Neuronal stem cell (in vitro differentiated cells): Measurements from ENCODE around the gene PDGFD.

Experiments
- DNase-seq: peaks from one replicate; pipeline ENCODE4 v3.0.0-alpha.2; 2013; ENCODE audit warnings: low spot score
- H2AFZ ChIP-seq: one replicate; pipeline ENCODE4 v1.6.1; 2013; ENCODE audit warnings: mild to moderate bottlenecking, low read length, inconsistent platforms
- H2AK5ac ChIP-seq: 2 replicates; pipeline ENCODE4 v1.6.1; 2013; ENCODE audit warnings: low read depth, mild to moderate bottlenecking, inconsistent platforms, low read length, moderate library complexity, mixed read lengths
- H2BK120ac ChIP-seq: 2 replicates; pipeline ENCODE4 v1.6.1; 2013; ENCODE audit warnings: low read depth, mild to moderate bottlenecking, inconsistent platforms, low read length, moderate library complexity, mixed read lengths
- H2BK12ac ChIP-seq: one replicate; pipeline ENCODE4 v1.6.1; 2013; ENCODE audit warnings: low read length, inconsistent platforms
- H2BK15ac ChIP-seq: 2 replicates; pipeline ENCODE4 v1.6.1; 2013; ENCODE audit warnings: mild to moderate bottlenecking, low read length, inconsistent platforms, mixed read lengths
- H2BK5ac ChIP-seq: one replicate; pipeline ENCODE4 v1.6.1; 2013; ENCODE audit warnings: inconsistent platforms, mild to moderate bottlenecking, low read length, moderate library complexity
- H3K14ac ChIP-seq: one replicate; pipeline ENCODE4 v1.6.1; 2013; ENCODE audit warnings: low read length, inconsistent platforms
- H3K18ac ChIP-seq: 2 replicates; pipeline ENCODE4 v1.6.1; 2013; ENCODE audit warnings: low read length, inconsistent platforms
- H3K23ac ChIP-seq: 2 replicates; pipeline ENCODE4 v1.6.1; 2013; ENCODE audit warnings: low read depth, mild to moderate bottlenecking, mixed read lengths, low read length, inconsistent platforms; ENCODE audit not compliant: poor library complexity
- H3K27ac ChIP-seq: replicated peaks from 3 replicates; pipeline ENCODE4 v1.5.1; 2013; ENCODE audit warnings: low read length, inconsistent platforms
- H3K27me3 ChIP-seq, 3 experiments: 2 replicates each; pipeline ENCODE4 v1.6.1; 2013; ENCODE audit warnings: low read length in 3 of 3, mild to moderate bottlenecking in 2 of 3, inconsistent platforms in 1 of 3, low read depth in 1 of 3, mixed read lengths in 1 of 3, moderate library complexity in 1 of 3; ENCODE audit not compliant: control insufficient read depth in 3 of 3, insufficient read depth in 3 of 3
- H3K36me3 ChIP-seq, 2 donors: replicated peaks in 1 of 2; 2 replicates each; pipeline ENCODE4 v1.6.1; 2013; ENCODE audit warnings: low read length in 2 of 2; ENCODE audit not compliant: control insufficient read depth in 2 of 2, insufficient read depth in 2 of 2
- H3K4ac ChIP-seq: 2 replicates; pipeline ENCODE4 v1.6.1; 2013; ENCODE audit warnings: inconsistent platforms, mild to moderate bottlenecking, low read length, moderate library complexity
- H3K4me1 ChIP-seq, 2 donors: 1 replicate in 1 of 2; 2 replicates in 1 of 2; pipeline ENCODE4 v1.6.1; 2013; ENCODE audit warnings: low read length in 2 of 2, low read depth in 1 of 2; ENCODE audit not compliant: control insufficient read depth in 2 of 2, insufficient read depth in 1 of 2
- H3K4me2 ChIP-seq: one replicate; pipeline ENCODE4 v1.6.1; 2013; ENCODE audit warnings: mild to moderate bottlenecking, low read length, inconsistent platforms; ENCODE audit not compliant: insufficient read depth, poor library complexity, severe bottlenecking
- H3K4me3 ChIP-seq, 2 donors: 2 replicates each; pipeline ENCODE4 v1.5.1; 2013; ENCODE audit warnings: low read length in 2 of 2, mild to moderate bottlenecking in 2 of 2, inconsistent platforms in 1 of 2, moderate library complexity in 1 of 2
- H3K79me1 ChIP-seq: one replicate; pipeline ENCODE4 v1.6.1; 2013; ENCODE audit warnings: low read depth, mild to moderate bottlenecking, inconsistent platforms, low read length, moderate library complexity
- H3K9ac ChIP-seq: one replicate; pipeline ENCODE4 v1.6.1; 2013; ENCODE audit warnings: mild to moderate bottlenecking, low read depth, low read length, inconsistent platforms; ENCODE audit not compliant: poor library complexity
- H3K9me3 ChIP-seq, 2 donors: replicated peaks in 1 of 2; 2 replicates each; pipeline versions ENCODE3 to v1.6.1; 2013; ENCODE audit warnings: low read length in 2 of 2, mild to moderate bottlenecking in 2 of 2, inconsistent platforms in 1 of 2, low read depth in 1 of 2, mixed read lengths in 1 of 2, moderate library complexity in 1 of 2; ENCODE audit not compliant: control insufficient read depth in 2 of 2, insufficient read depth in 1 of 2
- H4K8ac ChIP-seq: one replicate; pipeline ENCODE4 v1.6.1; 2013; ENCODE audit warnings: low read depth, mild to moderate bottlenecking, inconsistent platforms, low read length, moderate library complexity
- H4K91ac ChIP-seq: one replicate; pipeline ENCODE4 v1.6.1; 2013; ENCODE audit warnings: low read length, low read depth, mild to moderate bottlenecking, inconsistent platforms; ENCODE audit not compliant: poor library complexity
- WGBS, 2 donors: extraction: QIAGEN DNeasy Blood & Tissue Kit; methylation state at CpG; one replicate each; pipeline ENCODE4 v1.1.7; 2013; ENCODE audit warnings: missing lambda C conversion rate in 2 of 2, mixed read lengths in 1 of 2; ENCODE audit not compliant: insufficient read length in 2 of 2, insufficient replicate concordance in 1 of 2; ENCODE audit errors: extremely low coverage in 2 of 2; 5-methylcytosine and 5-hydroxymethylcytosine counted together

Gene PDGFD

DNA sequence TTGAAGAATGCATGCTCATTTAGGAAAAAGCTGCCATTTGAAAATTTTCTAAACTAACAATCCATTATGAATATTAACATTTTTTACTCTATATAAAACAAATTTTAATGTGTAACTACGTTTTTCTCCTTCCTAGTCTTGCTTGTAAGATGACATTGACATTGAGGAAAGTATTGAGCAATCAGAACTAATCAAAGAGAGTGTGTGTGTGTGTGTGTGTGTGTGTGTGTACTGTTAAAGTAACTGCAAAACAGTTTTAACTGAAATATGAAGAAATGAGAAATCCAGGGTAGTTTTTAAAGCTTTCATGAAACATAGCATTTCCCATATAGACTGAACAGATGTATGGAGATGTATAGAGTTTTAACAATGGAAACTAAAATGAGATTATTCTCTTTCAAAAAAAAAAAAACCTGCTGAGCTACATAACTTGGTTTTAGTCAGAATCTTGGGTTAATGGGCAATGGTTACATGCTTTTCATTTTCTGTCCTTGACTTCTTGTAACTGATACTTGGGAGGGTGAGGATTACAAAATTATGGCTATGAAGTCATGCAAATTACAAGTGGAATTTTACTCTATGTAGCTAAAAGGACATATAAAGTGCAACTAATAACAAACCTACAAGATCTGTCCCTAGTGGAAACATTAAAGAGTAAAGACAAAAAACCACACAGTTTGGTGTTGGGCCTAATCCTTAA, 2.0 kb downstream of the PDGFD start:
- H3K27me3 ChIP-seq = no peaks in the 10 kb centered on the region
- no peak overlapping the region for H3K14ac ChIP-seq
- no peaks in the 10 kb centered on the region for H3K36me3 ChIP-seq
- H2BK5ac ChIP-seq = no peak overlapping the region
- H3K4me3 ChIP-seq = no peak overlapping the region
- DNase-seq = no peak
- no peak overlapping the region for H3K4me2 ChIP-seq
- no peak overlapping the region for H3K18ac ChIP-seq
- no CpG with 5 or more reads among the region's 1 CpG for WGBS, 2 donors
- H3K4me1 ChIP-seq = peaks cover 5 to 7% of the 10 kb centered on the region in 2 donors
- no peak overlapping the region for H4K91ac ChIP-seq
- no peak overlapping the region for H2AFZ ChIP-seq
- H3K9ac ChIP-seq = no peak overlapping the region
- H3K9me3 ChIP-seq = no peaks in the 10 kb centered on the region
- H4K8ac ChIP-seq = no peak overlapping the region
- H2BK15ac ChIP-seq = no peak overlapping the region
- H3K27ac ChIP-seq = no peak overlapping the region
- no peak overlapping the region for H2BK12ac ChIP-seq
- H3K4ac ChIP-seq = no peak overlapping the region
- no peak overlapping the region for H3K23ac ChIP-seq
- H2AK5ac ChIP-seq = no peak overlapping the region
- no peak overlapping the region for H2BK120ac ChIP-seq
- no peaks in the 10 kb centered on the region for H3K79me1 ChIP-seq

DNA sequence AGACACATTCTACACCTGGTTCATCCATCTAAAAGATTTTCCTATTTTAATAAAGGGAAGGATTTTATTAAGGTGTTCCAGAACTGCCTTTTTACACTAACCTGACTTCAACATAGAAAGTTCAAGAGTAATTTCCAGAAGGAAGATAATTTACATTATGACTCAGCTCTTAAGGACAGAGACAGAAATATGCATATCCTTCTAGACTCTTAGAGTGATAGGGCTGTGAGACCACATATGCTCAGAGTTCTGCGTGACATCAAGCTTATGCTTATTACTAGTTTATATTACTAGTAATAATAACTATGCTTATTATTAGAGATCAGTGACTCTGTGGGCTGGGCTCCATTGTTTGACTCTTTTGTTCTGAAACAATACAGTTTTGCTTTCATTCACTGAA, 4.6 kb downstream of the PDGFD start:
- no peak overlapping the region for H3K4me2 ChIP-seq
- H3K4me3 ChIP-seq = no peak overlapping the region
- no peaks in the 10 kb centered on the region for H3K9me3 ChIP-seq
- no peak overlapping the region for H3K9ac ChIP-seq
- no peak overlapping the region for H2BK12ac ChIP-seq
- no peak for DNase-seq
- H2BK15ac ChIP-seq = no peak overlapping the region
- no peak overlapping the region for H2AFZ ChIP-seq
- peaks cover 2 to 7% of the 10 kb centered on the region in 2 donors for H3K4me1 ChIP-seq
- no peak overlapping the region for H2BK5ac ChIP-seq
- H3K27me3 ChIP-seq = no peaks in the 10 kb centered on the region
- H3K4ac ChIP-seq = no peak overlapping the region
- H4K8ac ChIP-seq = no peak overlapping the region
- no peak overlapping the region for H2BK120ac ChIP-seq
- H3K14ac ChIP-seq = no peak overlapping the region
- no peak overlapping the region for H3K27ac ChIP-seq
- no peak overlapping the region for H4K91ac ChIP-seq
- no peaks in the 10 kb centered on the region for H3K79me1 ChIP-seq
- H3K23ac ChIP-seq = no peak overlapping the region
- H3K18ac ChIP-seq = no peak overlapping the region
- H3K36me3 ChIP-seq = no peaks in the 10 kb centered on the region
- WGBS, 2 donors = no CpG with 5 or more reads among the region's 1 CpG
- no peak overlapping the region for H2AK5ac ChIP-seq

DNA sequence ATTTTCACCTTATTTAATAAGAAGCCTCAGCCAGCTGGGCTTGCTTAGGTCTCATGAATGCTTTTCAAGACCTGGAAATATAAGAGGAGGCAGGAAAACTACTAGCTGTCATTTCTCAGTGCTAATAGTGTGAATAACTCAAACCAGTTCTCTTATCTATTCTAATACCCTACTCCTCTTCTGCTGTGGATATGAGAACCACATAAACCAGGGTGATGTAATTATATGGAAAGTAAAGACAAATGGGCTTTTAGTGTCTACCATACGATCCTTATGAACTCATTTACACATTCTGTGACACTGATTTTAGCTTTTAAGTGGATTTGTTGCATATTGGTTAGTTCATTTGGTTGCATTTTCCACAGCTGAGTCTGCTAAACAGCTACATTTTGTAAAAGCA, 8.6 kb downstream of the PDGFD start:
- DNase-seq = no peak
- no peak overlapping the region for H2BK120ac ChIP-seq
- H3K4me2 ChIP-seq = no peak overlapping the region
- H3K4ac ChIP-seq = no peak overlapping the region
- H3K23ac ChIP-seq = no peak overlapping the region
- H4K91ac ChIP-seq = no peak overlapping the region
- H2BK15ac ChIP-seq = no peak overlapping the region
- H3K36me3 ChIP-seq = no peaks in the 10 kb centered on the region
- no peaks in the 10 kb centered on the region for H3K79me1 ChIP-seq
- no peak overlapping the region for H3K4me3 ChIP-seq
- no peak overlapping the region for H2BK12ac ChIP-seq
- no peak overlapping the region for H3K27ac ChIP-seq
- no CpG with 5 or more reads among the region's 1 CpG for WGBS, 2 donors
- H3K4me1 ChIP-seq = no peaks in the 10 kb centered on the region
- no peaks in the 10 kb centered on the region for H3K9me3 ChIP-seq
- H3K18ac ChIP-seq = no peak overlapping the region
- H2AK5ac ChIP-seq = no peak overlapping the region
- H2AFZ ChIP-seq = no peak overlapping the region
- H4K8ac ChIP-seq = no peak overlapping the region
- H3K14ac ChIP-seq = no peak overlapping the region
- no peaks in the 10 kb centered on the region for H3K27me3 ChIP-seq
- no peak overlapping the region for H3K9ac ChIP-seq
- no peak overlapping the region for H2BK5ac ChIP-seq

DNA sequence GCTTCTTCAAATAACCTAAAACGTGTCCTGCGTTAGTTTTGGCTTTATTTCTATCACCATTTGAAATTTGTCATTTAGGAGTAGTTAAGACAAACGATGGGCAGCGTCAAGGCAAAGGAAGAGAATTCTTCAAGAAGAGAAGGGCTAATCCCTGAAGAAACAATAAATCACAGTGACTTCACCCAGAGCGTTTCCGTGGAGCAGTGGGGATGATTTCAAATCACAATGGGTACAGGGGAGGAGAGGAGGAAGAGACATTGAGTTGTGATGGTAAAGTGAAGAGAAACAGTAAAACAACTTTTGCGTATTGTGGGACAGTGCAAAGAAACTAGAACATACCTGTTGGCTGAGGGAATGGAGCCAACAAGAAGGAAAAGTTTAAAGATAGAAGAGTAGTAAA, 9.7 kb downstream of the PDGFD start:
- Histone ChIP-seq H3K79me1 (no peaks in the 10 kb centered on the region), H2AFZ (no peak overlapping the region), H4K91ac (no peak overlapping the region), H3K4ac (no peak overlapping the region), H3K4me3 (no peak overlapping the region), H3K9ac (no peak overlapping the region), H3K4me1 (no peaks in the 10 kb centered on the region), H2BK120ac (no peak overlapping the region), H2BK12ac (no peak overlapping the region), H4K8ac (no peak overlapping the region), H3K27me3 (no peaks in the 10 kb centered on the region), H2AK5ac (no peak overlapping the region), H3K23ac (no peak overlapping the region), H2BK5ac (no peak overlapping the region), H3K14ac (no peak overlapping the region), H3K9me3 (no peaks in the 10 kb centered on the region), H3K36me3 (no peaks in the 10 kb centered on the region), H3K4me2 (no peak overlapping the region), H3K27ac (no peak overlapping the region), H3K18ac (no peak overlapping the region), H2BK15ac (no peak overlapping the region)
- no CpG with 5 or more reads among the region's 7 CpGs for WGBS, 2 donors
- DNase-seq = no peak
